ENCODE data around the gene CFAP46. TPM values are rescaled to one million over a fixed set of nuclear protein-coding genes. Genes with fewer than 3 reads are reported as not detected.

The CFAP46 gene
- total and polyA plus RNA-seq, 4 donors, result 0.33 to 0.59 (median 0.42) TPM

GRCh38 chr10:132781556-132781955, 160.8 kb downstream of the CFAP46 start:
- H3K27me3 ChIP-seq (ENCODE audit: control insufficient read depth in 4 of 4, insufficient read depth in 4 of 4, low read length in 3 of 4), result peaks cover 0 to 21% (median 1%) of the 10 kb centered on the region in 4 donors
- peaks cover 6 to 24% (median 14%) of the 10 kb centered on the region in 4 donors for H3K36me3 ChIP-seq (ENCODE audit: control insufficient read depth in 4 of 4, insufficient read depth in 3 of 4, low read depth in 1 of 4, low read length in 3 of 4)
- TF ChIP-seq JUND (IDR thresholded peaks at IDR 0.05), result no peak
- no peak for TF ChIP-seq ZBTB33 (IDR thresholded peaks at IDR 0.05)
- TF ChIP-seq YY1 (IDR thresholded peaks at IDR 0.05), result no peak
- TF ChIP-seq HNF4G (IDR thresholded peaks at IDR 0.05), result no peak
- no peak for TF ChIP-seq CTCF (IDR thresholded peaks at IDR 0.05; ENCODE audit: low read depth, low read length, missing input control)
- TF ChIP-seq FOXA1 (IDR thresholded peaks at IDR 0.05), result no peak
- H3K4me1 ChIP-seq (ENCODE audit: control insufficient read depth in 4 of 4, insufficient read depth in 4 of 4, low read length in 3 of 4), result peaks cover 0 to 4% (median under 1%) of the 10 kb centered on the region in 4 donors
- H3K9me3 ChIP-seq (ENCODE audit: control insufficient read depth in 4 of 4, low read length in 3 of 4), result peaks cover 0 to 10% (median 3%) of the 10 kb centered on the region in 4 donors
- H3K27ac ChIP-seq (ENCODE audit: low read depth in 1 of 2, low read length in 2 of 2), result no peak overlapping the region
- no peak for DNase-seq (ENCODE audit: low spot score)
- WGBS, result 97% methylated on average over 20 of the region's 20 CpGs
- H3K4me3 ChIP-seq (ENCODE audit: low read depth in 1 of 3, low read length in 3 of 3), result no peak overlapping the region
- no peak overlapping the region for H3K9ac ChIP-seq (ENCODE audit: low read depth in 1 of 2, low read length in 2 of 2)

GRCh38 chr10:132780356-132780755, 162.0 kb downstream of the CFAP46 start:
- Histone ChIP-seq H3K4me3 (ENCODE audit: low read depth in 1 of 3, low read length in 3 of 3) (no peak overlapping the region), H3K36me3 (ENCODE audit: control insufficient read depth in 4 of 4, insufficient read depth in 3 of 4, low read depth in 1 of 4, low read length in 3 of 4) (peaks cover 6 to 24% (median 14%) of the 10 kb centered on the region in 4 donors), H3K4me1 (ENCODE audit: control insufficient read depth in 4 of 4, insufficient read depth in 4 of 4, low read length in 3 of 4) (peaks cover 0 to 1% (median 0%) of the 10 kb centered on the region in 4 donors), H3K27me3 (ENCODE audit: control insufficient read depth in 4 of 4, insufficient read depth in 4 of 4, low read length in 3 of 4) (peaks cover 0 to 16% (median 1%) of the 10 kb centered on the region in 4 donors), H3K27ac (ENCODE audit: low read depth in 1 of 2, low read length in 2 of 2) (no peak overlapping the region), H3K9ac (ENCODE audit: low read depth in 1 of 2, low read length in 2 of 2) (no peak overlapping the region), H3K9me3 (ENCODE audit: control insufficient read depth in 4 of 4, low read length in 3 of 4) (peaks cover 0 to 7% (median 3%) of the 10 kb centered on the region in 4 donors)
- DNase-seq (ENCODE audit: low spot score), result no peak
- 93% methylated on average over 12 of the region's 12 CpGs for WGBS
- no peak for TF ChIP-seq ZBTB33 (IDR thresholded peaks at IDR 0.05)
- no peak for TF ChIP-seq MAX (IDR thresholded peaks at IDR 0.05)
- no peak for TF ChIP-seq RXRA (IDR thresholded peaks at IDR 0.05)
- TF ChIP-seq SP1 (IDR thresholded peaks at IDR 0.05), result no peak
- no peak for TF ChIP-seq RAD21 (IDR thresholded peaks at IDR 0.05)
- no peak for TF ChIP-seq JUND (IDR thresholded peaks at IDR 0.05)
- TF ChIP-seq FOXA2 (IDR thresholded peaks at IDR 0.05), result no peak
- no peak for TF ChIP-seq TAF1 (conservative IDR thresholded peaks at IDR 0.05)

All from liver (tissue), 9 donors.